K562 (cell line): ENCODE measurements around the gene ROMO1.

ENCODE experiments used
- BCLAF1 ChIP-seq, 2 experiments: fragments of 450-650 bp in 1 of 2; IDR thresholded peaks; 2 replicates each; pipeline ENCODE4 v1.6.1; 2011 to 2017; ENCODE audit warnings: low read depth in 2 of 2, antibody characterized with exemption in 1 of 2, borderline replicate concordance in 1 of 2, low read length in 1 of 2, mild to moderate bottlenecking in 1 of 2, mixed read lengths in 1 of 2; ENCODE audit not compliant: control insufficient read depth in 1 of 2
- CEBPG ChIP-seq, 3 experiments: fragments of 200-800 bp in 1 of 3; sonication (Bioruptor generic) in 1 of 3; sonication (generic) in 1 of 3; formaldehyde crosslinking in 1 of 3; IDR thresholded peaks in 2 of 3; conservative IDR thresholded peaks in 1 of 3; 2 replicates each; pipeline versions ENCODE4 v1.6.1 to v1.8.0; 2016 to 2022; ENCODE audit warnings: missing compliant biosample characterization in 2 of 3, missing genetic modification characterization in 2 of 3, mild to moderate bottlenecking in 1 of 3, missing genetic modification reagents in 1 of 3
- CTCF ChIP-seq, 3 experiments: IDR thresholded peaks in 2 of 3; conservative IDR thresholded peaks in 1 of 3; 2 replicates each; pipeline ENCODE4 v1.5.1; 2011 to 2012; ENCODE audit warnings: low read length in 3 of 3, mild to moderate bottlenecking in 3 of 3, control low read depth in 2 of 3, improper control_type of control experiment in 1 of 3, inconsistent platforms in 1 of 3, low read depth in 1 of 3, mixed read lengths in 1 of 3, moderate library complexity in 1 of 3; ENCODE audit not compliant: insufficient read depth in 2 of 3
- EGR1 ChIP-seq: fragments of 450-650 bp; conservative IDR thresholded peaks from 2 replicates; pipeline ENCODE4 v1.6.1; 2017; ENCODE audit warnings: mild to moderate bottlenecking
- ETS1 ChIP-seq: conservative IDR thresholded peaks from 2 replicates; pipeline ENCODE4 v1.6.1; 2011; ENCODE audit warnings: low read depth, mild to moderate bottlenecking, low read length; ENCODE audit not compliant: control insufficient read depth
- HNRNPL ChIP-seq: fragments of 200-400 bp; formaldehyde crosslinking; IDR thresholded peaks from 2 replicates; pipeline ENCODE4 v1.6.1; 2017; ENCODE audit warnings: low read depth, mild to moderate bottlenecking, low read length
- MAFG ChIP-seq: fragments of 450-650 bp; conservative IDR thresholded peaks from 2 replicates; pipeline ENCODE4 v1.6.1; 2016; ENCODE audit warnings: missing genetic modification characterization, missing compliant biosample characterization
- MYC ChIP-seq, 2 experiments: fragments of 250-450 bp in 1 of 2; sonication (Bioruptor Pico) in 1 of 2; IDR thresholded peaks; 2 replicates each; pipeline versions ENCODE4 v1.5.1 to v1.6.1; 2012 to 2021; ENCODE audit warnings: low read depth in 2 of 2, borderline replicate concordance in 1 of 2, improper control_type of control experiment in 1 of 2, low read length in 1 of 2, mild to moderate bottlenecking in 1 of 2, moderate library complexity in 1 of 2
- SAFB2 ChIP-seq: fragments of 200-400 bp; formaldehyde crosslinking; IDR thresholded peaks from 2 replicates; pipeline ENCODE4 v1.6.1; 2018; ENCODE audit warnings: borderline replicate concordance, low read length, low read depth, moderate library complexity; ENCODE audit not compliant: severe bottlenecking
- ZBTB7A ChIP-seq: IDR thresholded peaks from 2 replicates; pipeline ENCODE4 v1.6.1; 2011; ENCODE audit warnings: low read depth, mild to moderate bottlenecking, low read length, moderate library complexity, borderline replicate concordance; ENCODE audit not compliant: control insufficient read depth
- ZNF133 ChIP-seq: fragments of 250-450 bp; sonication (Bioruptor Pico); IDR thresholded peaks from 2 replicates; pipeline ENCODE4 v1.4.0; 2020; ENCODE audit warnings: mild to moderate bottlenecking
- ZNF232 ChIP-seq: sonication (generic); formaldehyde crosslinking; IDR thresholded peaks from 2 replicates; pipeline ENCODE4 v1.8.0; 2022; ENCODE audit warnings: mild to moderate bottlenecking, missing genetic modification reagents
- ZNF561 ChIP-seq: fragments of 450-650 bp; formaldehyde crosslinking; conservative IDR thresholded peaks from 2 replicates; pipeline ENCODE4 v1.4.0; 2020; ENCODE audit warnings: mild to moderate bottlenecking, moderate library complexity

GRCh38 chr20:35708502-35708901 lies 9.3 kb downstream of the ROMO1 start:
- TF ChIP-seq EGR1 (no peak), CTCF (IDR thresholded peaks at IDR 0.05 in 2 of 3, conservative IDR thresholded peaks at IDR 0.05 in 1 of 3; ENCODE audit: insufficient read depth in 2 of 3, low read depth in 1 of 3, low read length in 3 of 3) (no peak), ETS1 (no peak), CEBPG (CRISPR knock-in tag; IDR thresholded peaks at IDR 0.05) (no peak), CEBPG (tag; conservative IDR thresholded peaks at IDR 0.05 in 1 of 2, IDR thresholded peaks at IDR 0.05 in 1 of 2) (no peak), ZBTB7A (no peak), SAFB2 (no peak), MYC (IDR thresholded peaks at IDR 0.05; ENCODE audit: low read depth, low read length) (no peak), MYC (CRISPR knock-in tag; IDR thresholded peaks at IDR 0.05; ENCODE audit: borderline replicate concordance, low read depth) (no peak), MAFG (tag) (no peak), ZNF133 (CRISPR knock-in tag) (no peak), ZNF232 (no peak), HNRNPL (no peak), BCLAF1 (IDR thresholded peaks at IDR 0.05; ENCODE audit: borderline replicate concordance in 1 of 2, control insufficient read depth in 1 of 2, low read depth in 2 of 2, low read length in 1 of 2) (no peak), ZNF561 (no peak)
